ENCODE data around the gene LAMB4. TPM values are rescaled to one million over a fixed set of nuclear protein-coding genes. Genes with fewer than 3 reads are reported as not detected.
A peak's percentile ranks its signal among the peaks of the same experiment; 100 is the strongest.

LAMB4 gene
- total and polyA plus RNA-seq, 2 donors: 0.16 to 0.90 TPM

- peaks cover 1% of the 10 kb centered on the region for H3K4me1 ChIP-seq (ENCODE audit: insufficient read depth)
- no peak for DNase-seq (ENCODE audit: extremely low spot score)
Observed at GRCh38 chr7:108000875-108001763, 129.0 kb downstream of the LAMB4 start.

GRCh38 chr7:107999779-108000560, 130.2 kb downstream of the LAMB4 start:
- H3K4me3 ChIP-seq (ENCODE audit: low read depth, low read length): no peak overlapping the region
- peaks cover 1% of the 10 kb centered on the region for H3K4me1 ChIP-seq (ENCODE audit: insufficient read depth)
- peaks cover 2% of the 10 kb centered on the region for H3K36me3 ChIP-seq (ENCODE audit: insufficient read depth)
- no peak for DNase-seq (ENCODE audit: extremely low spot score)
- H3K27ac ChIP-seq (ENCODE audit: low read depth): no peak overlapping the region
- WGBS: 67% methylated on average over 4 of the region's 4 CpGs

More at GRCh38 chr7:108000875-108001763, 129.0 kb downstream of the LAMB4 start:
- 9% methylated on average over 37 of the region's 37 CpGs for WGBS
- Histone ChIP-seq H3K36me3 (ENCODE audit: insufficient read depth) (peaks cover 2% of the 10 kb centered on the region), H3K27ac (ENCODE audit: low read depth) (no peak overlapping the region), H3K4me3 (ENCODE audit: low read depth, low read length) (peak overlapping the region; percentile 74)

- Histone ChIP-seq H3K4me1 (ENCODE audit: insufficient read depth) (peaks cover 1% of the 10 kb centered on the region), H3K27ac (ENCODE audit: low read depth) (no peak overlapping the region), H3K4me3 (ENCODE audit: low read depth, low read length) (no peak overlapping the region), H3K36me3 (ENCODE audit: insufficient read depth) (peaks cover 2% of the 10 kb centered on the region)
- no peak for DNase-seq (ENCODE audit: extremely low spot score)
- 79% methylated on average over 3 of the region's 3 CpGs for WGBS
Observed at GRCh38 chr7:107998660-107999480, 131.3 kb downstream of the LAMB4 start.

- Histone ChIP-seq H3K27ac (ENCODE audit: low read depth) (no peak overlapping the region), H3K4me3 (ENCODE audit: low read depth, low read length) (no peak overlapping the region), H3K36me3 (ENCODE audit: insufficient read depth) (peaks cover 2% of the 10 kb centered on the region), H3K4me1 (ENCODE audit: insufficient read depth) (peaks cover 1% of the 10 kb centered on the region)
- no peak for DNase-seq (ENCODE audit: extremely low spot score)
- WGBS: 84% methylated on average over 2 of the region's 2 CpGs
Observed at GRCh38 chr7:107998150-107998549, 132.0 kb downstream of the LAMB4 start.

- WGBS: 34% methylated on average over 7 of the region's 7 CpGs
- H3K36me3 ChIP-seq (ENCODE audit: insufficient read depth): peaks cover 5% of the 10 kb centered on the region
- no peak for DNase-seq (ENCODE audit: extremely low spot score)
- no peak overlapping the region for H3K27ac ChIP-seq (ENCODE audit: low read depth)
- peaks cover 1% of the 10 kb centered on the region for H3K4me1 ChIP-seq (ENCODE audit: insufficient read depth)
- H3K4me3 ChIP-seq (ENCODE audit: low read depth, low read length): no peak overlapping the region
Observed at GRCh38 chr7:107996072-107996882, 133.9 kb downstream of the LAMB4 start.

- H3K4me3 ChIP-seq (ENCODE audit: low read depth, low read length): no peak overlapping the region
- no peak for DNase-seq (ENCODE audit: extremely low spot score)
- peak overlapping the region; percentile 50 for H3K27ac ChIP-seq (ENCODE audit: low read depth)
- H3K4me1 ChIP-seq (ENCODE audit: insufficient read depth): peaks cover 1% of the 10 kb centered on the region
- WGBS: 23% methylated on average over 6 of the region's 6 CpGs
- H3K36me3 ChIP-seq (ENCODE audit: insufficient read depth): peaks cover 5% of the 10 kb centered on the region
Observed at GRCh38 chr7:107995184-107996071, 134.7 kb downstream of the LAMB4 start.

- H3K4me3 ChIP-seq (ENCODE audit: low read depth, low read length): no peak overlapping the region
- peaks cover 5% of the 10 kb centered on the region for H3K36me3 ChIP-seq (ENCODE audit: insufficient read depth)
- H3K4me1 ChIP-seq (ENCODE audit: insufficient read depth): peaks cover 1% of the 10 kb centered on the region
- 48% methylated on average over 2 of the region's 2 CpGs for WGBS
- peak overlapping the region; percentile 10 for H3K27ac ChIP-seq (ENCODE audit: low read depth)
- no peak for DNase-seq (ENCODE audit: extremely low spot score)
Observed at GRCh38 chr7:107994421-107995030, 135.6 kb downstream of the LAMB4 start.

- Histone ChIP-seq H3K36me3 (ENCODE audit: insufficient read depth) (peaks cover 5% of the 10 kb centered on the region), H3K4me1 (ENCODE audit: insufficient read depth) (peaks cover 1% of the 10 kb centered on the region), H3K27ac (ENCODE audit: low read depth) (no peak overlapping the region), H3K4me3 (ENCODE audit: low read depth, low read length) (no peak overlapping the region)
- WGBS: 67% methylated on average over 1 of the region's 1 CpG
- no peak for DNase-seq (ENCODE audit: extremely low spot score)
Observed at GRCh38 chr7:107993891-107994291, 136.3 kb downstream of the LAMB4 start.

- Histone ChIP-seq H3K27ac (ENCODE audit: low read depth) (no peak overlapping the region), H3K36me3 (ENCODE audit: insufficient read depth) (peaks cover 2% of the 10 kb centered on the region), H3K4me3 (ENCODE audit: low read depth, low read length) (no peak overlapping the region), H3K4me1 (ENCODE audit: insufficient read depth) (no peaks in the 10 kb centered on the region)
- WGBS: 67% methylated on average over 9 of the region's 9 CpGs
- DNase-seq (ENCODE audit: extremely low spot score): no peak
Observed at GRCh38 chr7:107989618-107990373, 140.4 kb downstream of the LAMB4 start.

GRCh38 chr7:107982918-107983389, 147.2 kb downstream of the LAMB4 start:
- no peak overlapping the region for H3K4me3 ChIP-seq (ENCODE audit: low read depth, low read length)
- no peaks in the 10 kb centered on the region for H3K4me1 ChIP-seq (ENCODE audit: insufficient read depth)
- peaks cover under 1% of the 10 kb centered on the region for H3K36me3 ChIP-seq (ENCODE audit: insufficient read depth)
- H3K27ac ChIP-seq (ENCODE audit: low read depth): no peak overlapping the region
- DNase-seq (ENCODE audit: extremely low spot score): peak; percentile 84
- WGBS: 21% methylated on average over 2 of the region's 2 CpGs

Data from urinary bladder (tissue), 4 donors.